ENCODE data around the gene EXOSC1.

DNA sequence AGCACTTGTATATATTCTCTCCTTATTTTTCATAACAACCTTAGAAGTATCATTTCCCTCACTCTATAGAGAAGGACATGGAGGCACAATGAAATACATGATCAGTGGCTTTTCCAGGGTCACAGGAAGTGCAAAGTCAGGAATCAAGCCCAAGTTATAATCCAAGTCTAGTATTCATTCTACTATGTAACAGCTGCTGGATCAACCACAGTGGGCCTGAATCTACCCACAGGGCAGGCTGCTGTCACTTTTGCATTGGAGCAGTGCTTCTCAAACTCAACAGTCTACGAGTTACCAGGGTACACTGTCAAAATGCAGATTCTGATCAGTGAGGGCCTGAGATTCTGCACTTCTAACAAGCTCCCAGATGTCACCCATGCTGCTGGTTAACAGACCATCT lies 18.4 kb upstream of the EXOSC1 start:
- TF ChIP-seq, protein P1, sequence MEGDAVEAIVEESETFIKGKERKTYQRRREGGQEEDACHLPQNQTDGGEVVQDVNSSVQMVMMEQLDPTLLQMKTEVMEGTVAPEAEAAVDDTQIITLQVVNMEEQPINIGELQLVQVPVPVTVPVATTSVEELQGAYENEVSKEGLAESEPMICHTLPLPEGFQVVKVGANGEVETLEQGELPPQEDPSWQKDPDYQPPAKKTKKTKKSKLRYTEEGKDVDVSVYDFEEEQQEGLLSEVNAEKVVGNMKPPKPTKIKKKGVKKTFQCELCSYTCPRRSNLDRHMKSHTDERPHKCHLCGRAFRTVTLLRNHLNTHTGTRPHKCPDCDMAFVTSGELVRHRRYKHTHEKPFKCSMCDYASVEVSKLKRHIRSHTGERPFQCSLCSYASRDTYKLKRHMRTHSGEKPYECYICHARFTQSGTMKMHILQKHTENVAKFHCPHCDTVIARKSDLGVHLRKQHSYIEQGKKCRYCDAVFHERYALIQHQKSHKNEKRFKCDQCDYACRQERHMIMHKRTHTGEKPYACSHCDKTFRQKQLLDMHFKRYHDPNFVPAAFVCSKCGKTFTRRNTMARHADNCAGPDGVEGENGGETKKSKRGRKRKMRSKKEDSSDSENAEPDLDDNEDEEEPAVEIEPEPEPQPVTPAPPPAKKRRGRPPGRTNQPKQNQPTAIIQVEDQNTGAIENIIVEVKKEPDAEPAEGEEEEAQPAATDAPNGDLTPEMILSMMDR (IDR thresholded peaks at IDR 0.05): no peak
- no peak for TF ChIP-seq POLR2A (IDR thresholded peaks at IDR 0.05)
